Measurements from ENCODE around the gene FUOM. TPM values are rescaled to one million over a fixed set of nuclear protein-coding genes. Genes with fewer than 3 reads are reported as not detected.
A peak's percentile ranks its signal among the peaks of the same experiment; 100 is the strongest.
"Not testable (repeated sequence)": the region's sequence is repeated elsewhere in the genome, so short reads cannot be mapped to it uniquely, and the experiment has no call there.

The FUOM gene
- total and polyA plus RNA-seq, 2 of the 4 experiments (the other 2 are of a cell fraction) = 26.3 to 52.8 TPM

- H3K4me1 ChIP-seq (ENCODE audit: control insufficient read depth, insufficient read depth, low read length); dilution Hi-C loops (cut with HindIII; ENCODE audit: low sequenced_read_pairs, unreplicated experiment): not testable (repeated sequence)
These were observed 36.9 kb downstream of the FUOM start for GRCh38 chr10:133320852-133321422.

More at GRCh38 chr10:133320852-133321422, 36.9 kb downstream of the FUOM start:
- H2AFZ ChIP-seq (replicated peaks; ENCODE audit: low read length, poor library complexity); H3K9me1 ChIP-seq (ENCODE audit: insufficient read depth, low read length); H3K27me3 ChIP-seq (ENCODE audit: control insufficient read depth, insufficient read depth, low read length); H2AK9ac ChIP-seq (replicated peaks; ENCODE audit: low read depth, low read length, poor library complexity); H3K36me3 ChIP-seq (ENCODE audit: control insufficient read depth, insufficient read depth, low read length); H3K56ac ChIP-seq (ENCODE audit: extremely low read depth, insufficient read depth, low read length); DNase-seq; H3K18ac ChIP-seq (ENCODE audit: low read depth, low read length); H4K5ac ChIP-seq (ENCODE audit: low read depth, low read length); H3K79me1 ChIP-seq (ENCODE audit: low read depth in 1 of 2, low read length in 2 of 2); H3K9ac ChIP-seq (ENCODE audit: low read depth, low read length); H2BK15ac ChIP-seq (ENCODE audit: low read depth, low read length); H3K4ac ChIP-seq (ENCODE audit: low read depth, low read length); H2AK5ac ChIP-seq (ENCODE audit: low read depth, low read length); POLR2A ChIA-PET (ENCODE audit: unreplicated experiment); BruUV-seq (replicated peaks); H3K9me3 ChIP-seq (ENCODE audit: control insufficient read depth, insufficient read depth, low read length); H4K8ac ChIP-seq (ENCODE audit: low read depth in 2 of 2, low read length in 2 of 2); H4K91ac ChIP-seq (ENCODE audit: insufficient read depth, low read depth, low read length); H2BK120ac ChIP-seq (ENCODE audit: low read depth, low read length); ATAC-seq (ENCODE audit: low read depth); H3K4me3 ChIP-seq (ENCODE audit: insufficient read depth, low read depth, low read length); H2BK5ac ChIP-seq (ENCODE audit: low read depth, low read length, poor library complexity, severe bottlenecking); H4K20me1 ChIP-seq (ENCODE audit: insufficient read depth, low read length); H3K4me2 ChIP-seq (ENCODE audit: low read depth, low read length); H3K23ac ChIP-seq (ENCODE audit: low read depth, low read length); H3K14ac ChIP-seq (replicated peaks; ENCODE audit: low read depth, low read length); H3K27ac ChIP-seq (ENCODE audit: insufficient read depth, low read length); H2BK20ac ChIP-seq (ENCODE audit: low read depth, low read length): not testable (repeated sequence)
- in situ Hi-C loops (cut with MboI; ENCODE audit: low sequenced_read_pairs) (loop anchor here (10.0 kb wide), 1 partner anchor 174 kb away; no protein-coding TSS in a partner anchor), intact Hi-C loops (cut with micrococcal nuclease) (loop anchor here (10.0 kb wide), 2 partner anchors 54 to 204 kb away; partner anchors contain the start of genes CYP2E1, ECHS1 and PAOX)
- peak; percentile 51 for TF ChIP-seq MAFK (IDR thresholded peaks at IDR 0.05; ENCODE audit: low read depth, low read length)
- no CpG with 5 or more reads among the region's 6 CpGs for WGBS, 2 experiments (ENCODE audit: extremely low coverage in 2 of 2, insufficient read length in 1 of 2)
- CTCF ChIA-PET = interaction anchor here (1.0 kb wide), 1 partner anchor 9 kb away, joined by 3 read pairs; no protein-coding TSS in a partner anchor
